Prostate gland (tissue), 2 donors: ENCODE data around the gene PIK3R2.

Experiments
- POLR2A ChIP-seq: fragments of 450-650 bp; IDR thresholded peaks from one replicate; pipeline ENCODE4 v1.6.1; 2016; ENCODE audit warnings: antibody characterized with exemption, mild to moderate bottlenecking
- POLR2AphosphoS5 ChIP-seq: sonication (generic); formaldehyde crosslinking; IDR thresholded peaks from one replicate; pipeline ENCODE4 v1.6.1; 2017; ENCODE audit warnings: antibody characterized with exemption
- TF ChIP-seq, protein P1 (sequence below), 4 experiments: fragments of 200-600 bp in 2 of 4; fragments of 450-650 bp in 2 of 4; sonication (generic) in 2 of 4; IDR thresholded peaks; 1 replicate in 3 of 4; 2 replicates in 1 of 4; pipeline ENCODE4 v1.5.1; 2016 to 2019; ENCODE audit warnings: antibody characterized with exemption in 4 of 4, mild to moderate bottlenecking in 2 of 4, moderate library complexity in 2 of 4

DNA sequence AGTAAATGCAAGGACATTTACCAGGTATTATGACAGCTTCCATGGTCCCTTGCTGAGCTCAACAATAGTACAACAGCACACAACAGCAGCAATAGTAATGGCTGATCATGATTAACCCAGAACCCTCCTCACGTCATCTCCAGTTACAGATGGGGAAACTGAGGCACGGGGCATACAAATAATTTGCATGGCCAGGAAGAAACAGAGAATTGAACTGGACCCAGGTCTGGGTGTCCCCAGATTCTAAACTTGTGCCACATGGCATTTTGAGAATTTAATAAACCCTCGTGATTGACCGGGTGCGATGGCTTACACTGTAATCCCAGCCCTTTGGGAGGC, 48.2 kb upstream of the PIK3R2 start:
- TF ChIP-seq, protein P1, sequence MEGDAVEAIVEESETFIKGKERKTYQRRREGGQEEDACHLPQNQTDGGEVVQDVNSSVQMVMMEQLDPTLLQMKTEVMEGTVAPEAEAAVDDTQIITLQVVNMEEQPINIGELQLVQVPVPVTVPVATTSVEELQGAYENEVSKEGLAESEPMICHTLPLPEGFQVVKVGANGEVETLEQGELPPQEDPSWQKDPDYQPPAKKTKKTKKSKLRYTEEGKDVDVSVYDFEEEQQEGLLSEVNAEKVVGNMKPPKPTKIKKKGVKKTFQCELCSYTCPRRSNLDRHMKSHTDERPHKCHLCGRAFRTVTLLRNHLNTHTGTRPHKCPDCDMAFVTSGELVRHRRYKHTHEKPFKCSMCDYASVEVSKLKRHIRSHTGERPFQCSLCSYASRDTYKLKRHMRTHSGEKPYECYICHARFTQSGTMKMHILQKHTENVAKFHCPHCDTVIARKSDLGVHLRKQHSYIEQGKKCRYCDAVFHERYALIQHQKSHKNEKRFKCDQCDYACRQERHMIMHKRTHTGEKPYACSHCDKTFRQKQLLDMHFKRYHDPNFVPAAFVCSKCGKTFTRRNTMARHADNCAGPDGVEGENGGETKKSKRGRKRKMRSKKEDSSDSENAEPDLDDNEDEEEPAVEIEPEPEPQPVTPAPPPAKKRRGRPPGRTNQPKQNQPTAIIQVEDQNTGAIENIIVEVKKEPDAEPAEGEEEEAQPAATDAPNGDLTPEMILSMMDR (IDR thresholded peaks at IDR 0.05), result no peak
- TF ChIP-seq POLR2AphosphoS5 (no peak), POLR2A (no peak)
